H1 (cell line): ENCODE measurements around the gene OTUB1. TPM values are rescaled to one million over a fixed set of nuclear protein-coding genes. Genes with fewer than 3 reads are reported as not detected.

Source experiments
- CTCF ChIA-PET: fragments of 300-600 bp; sonication (Branson Sonifier 250); formaldehyde crosslinking; loops from one replicate; lab custom pipeline; 2021; ENCODE audit not compliant: partially characterized antibody; lab: Charles Lee
- POLR2A ChIA-PET: fragments of 300-600 bp; sonication (Branson Sonifier 250); formaldehyde crosslinking; loops from one replicate; lab custom pipeline; 2021; ENCODE audit warnings: inconsistent platforms; ENCODE audit not compliant: partially characterized antibody; lab: Charles Lee
- DNase-seq, 2 experiments: peaks; one replicate each; pipeline versions ENCODE4 v3.0.0 to v3.0.0-alpha.2; 2010 to 2022; ENCODE audit warnings: low spot score in 2 of 2, low read depth in 1 of 2, mixed read lengths in 1 of 2
- FAIRE-seq: peaks from 2 replicates; lab custom pipeline; 2011; peaks lifted over from hg19 to GRCh38; lab: Jason Lieb, UNC
- H2AFZ ChIP-seq: 2 replicates; pipeline ENCODE4 v1.8.1; 2012; ENCODE audit warnings: low read length, inconsistent platforms
- H2AK5ac ChIP-seq: 2 replicates; pipeline ENCODE4 v1.6.1; 2013; ENCODE audit warnings: low read depth, low read length
- H2BK120ac ChIP-seq: replicated peaks from 2 replicates; pipeline ENCODE3; 2013; ENCODE audit warnings: low read depth, low read length, inconsistent platforms
- H2BK12ac ChIP-seq: 2 replicates; pipeline ENCODE4 v1.6.1; 2013; ENCODE audit warnings: low read depth, low read length
- H2BK15ac ChIP-seq: 2 replicates; pipeline ENCODE4 v1.6.1; 2013; ENCODE audit warnings: low read length
- H2BK20ac ChIP-seq: 2 replicates; pipeline ENCODE4 v1.6.1; 2013; ENCODE audit warnings: low read length
- H2BK5ac ChIP-seq: 2 replicates; pipeline ENCODE4 v1.6.1; 2013; ENCODE audit warnings: low read depth, low read length
- H3K14ac ChIP-seq: 2 replicates; pipeline ENCODE4 v1.6.1; 2013; ENCODE audit warnings: inconsistent platforms; ENCODE audit not compliant: insufficient read length
- H3K18ac ChIP-seq: 2 replicates; pipeline ENCODE4 v1.6.1; 2013; ENCODE audit warnings: low read length; ENCODE audit errors: extremely low read depth
- H3K23ac ChIP-seq: 2 replicates; pipeline ENCODE4 v1.6.1; 2013; ENCODE audit warnings: inconsistent platforms; ENCODE audit not compliant: insufficient read length
- H3K23me2 ChIP-seq: 2 replicates; pipeline ENCODE4 v1.6.1; 2013; ENCODE audit warnings: low read depth, low read length
- H3K27ac ChIP-seq: 2 replicates; pipeline ENCODE4 v1.6.1; 2011; ENCODE audit warnings: low read depth, low read length, inconsistent platforms
- H3K27me3 ChIP-seq, 4 experiments: replicated peaks in 1 of 4; 1 replicate in 1 of 4; 2 replicates in 3 of 4; pipeline versions ENCODE4 v1.6.1 to v1.8.1; 2011 to 2013; ENCODE audit warnings: low read length in 3 of 4, mild to moderate bottlenecking in 3 of 4, inconsistent platforms in 2 of 4, mixed read lengths in 2 of 4, moderate library complexity in 1 of 4; ENCODE audit not compliant: control insufficient read depth in 3 of 4, insufficient read depth in 3 of 4; ENCODE audit errors: extremely low read depth in 1 of 4
- H3K36me3 ChIP-seq, 4 experiments: 2 replicates each; pipeline versions ENCODE4 v1.6.1 to v1.8.1; 2011 to 2013; ENCODE audit warnings: mild to moderate bottlenecking in 4 of 4, low read length in 3 of 4, moderate library complexity in 2 of 4, control low read depth in 1 of 4, inconsistent platforms in 1 of 4; ENCODE audit not compliant: insufficient read depth in 4 of 4, control insufficient read depth in 2 of 4
- H3K4ac ChIP-seq: replicated peaks from 2 replicates; pipeline ENCODE3; 2013; ENCODE audit warnings: low read length, low read depth, mixed read lengths, inconsistent platforms; ENCODE audit not compliant: insufficient read length
- H3K4me1 ChIP-seq, 4 experiments: replicated peaks in 1 of 4; 1 replicate in 1 of 4; 2 replicates in 3 of 4; pipeline versions ENCODE4 v1.6.1 to v1.8.1; 2011 to 2013; ENCODE audit warnings: low read length in 3 of 4, inconsistent platforms in 2 of 4, mixed read lengths in 1 of 4; ENCODE audit not compliant: insufficient read depth in 4 of 4, control insufficient read depth in 3 of 4
- H3K4me2 ChIP-seq, 2 experiments: 2 replicates each; pipeline versions ENCODE4 v1.6.1 to v1.8.1; 2011 to 2013; ENCODE audit warnings: low read depth in 2 of 2, low read length in 2 of 2, control low read depth in 1 of 2, inconsistent platforms in 1 of 2, mild to moderate bottlenecking in 1 of 2; ENCODE audit not compliant: insufficient read depth in 1 of 2
- H3K4me3 ChIP-seq, 4 experiments: fragments of 200-600, 300-600 bp in 1 of 4; sonication (generic), shearing (Covaris generic), sonication (Bioruptor Twin) in 1 of 4; 2 replicates each; pipeline versions ENCODE4 v1.5.1 to v1.8.1; 2011 to 2016; ENCODE audit warnings: low read length in 4 of 4, low read depth in 3 of 4, control low read depth in 2 of 4, inconsistent platforms in 2 of 4, mild to moderate bottlenecking in 2 of 4, mixed read lengths in 1 of 4, moderate library complexity in 1 of 4; ENCODE audit not compliant: insufficient read depth in 2 of 4; ENCODE audit errors: extremely low read depth in 1 of 4
- H3K56ac ChIP-seq: replicated peaks from 2 replicates; pipeline ENCODE3; 2013; ENCODE audit warnings: low read depth, mild to moderate bottlenecking, mixed read lengths, low read length, inconsistent platforms; ENCODE audit not compliant: insufficient read length
- H3K79me1 ChIP-seq: 2 replicates; pipeline ENCODE4 v1.6.1; 2013; ENCODE audit warnings: low read depth, low read length, control low read depth
- H3K79me2 ChIP-seq, 2 experiments: 2 replicates each; pipeline versions ENCODE4 v1.6.1 to v1.8.1; 2012 to 2013; ENCODE audit warnings: low read length in 2 of 2, mild to moderate bottlenecking in 2 of 2, inconsistent platforms in 1 of 2; ENCODE audit not compliant: insufficient read depth in 2 of 2, control insufficient read depth in 1 of 2
- H3K9ac ChIP-seq, 4 experiments: replicated peaks in 1 of 4; 1 replicate in 1 of 4; 2 replicates in 3 of 4; pipeline versions ENCODE4 v1.6.1 to v1.8.1; 2011 to 2013; ENCODE audit warnings: low read depth in 3 of 4, low read length in 3 of 4, control low read depth in 2 of 4, mild to moderate bottlenecking in 2 of 4, moderate library complexity in 2 of 4, inconsistent platforms in 1 of 4; ENCODE audit errors: extremely low read depth in 1 of 4
- H3K9me3 ChIP-seq, 2 experiments: 2 replicates each; pipeline versions ENCODE4 v1.6.1 to v1.8.1; 2012 to 2013; ENCODE audit warnings: mild to moderate bottlenecking in 2 of 2, moderate library complexity in 2 of 2, control low read depth in 1 of 2, inconsistent platforms in 1 of 2, low read depth in 1 of 2, low read length in 1 of 2, mixed read lengths in 1 of 2; ENCODE audit not compliant: insufficient read depth in 2 of 2
- H4K20me1 ChIP-seq, 2 experiments: replicated peaks in 1 of 2; 2 replicates each; pipeline versions ENCODE3 to v1.8.1; 2011 to 2013; ENCODE audit warnings: inconsistent platforms in 2 of 2, low read length in 2 of 2, mild to moderate bottlenecking in 1 of 2; ENCODE audit not compliant: insufficient read depth in 2 of 2, control insufficient read depth in 1 of 2
- H4K5ac ChIP-seq: 2 replicates; pipeline ENCODE4 v1.6.1; 2013; ENCODE audit warnings: low read length, low read depth, mixed read lengths, inconsistent platforms; ENCODE audit not compliant: insufficient read length
- H4K8ac ChIP-seq: 2 replicates; pipeline ENCODE4 v1.8.0; 2013; ENCODE audit warnings: mild to moderate bottlenecking, moderate library complexity, low read length, inconsistent platforms; ENCODE audit not compliant: insufficient read depth; ENCODE audit errors: extremely low read depth
- H4K91ac ChIP-seq: replicated peaks from 2 replicates; pipeline ENCODE3; 2013; ENCODE audit warnings: low read length, mixed read lengths, inconsistent platforms; ENCODE audit not compliant: insufficient read length
- ASH2L ChIP-seq: fragments of 200-600, 300-600 bp; sonication (generic); IDR thresholded peaks from one replicate; pipeline ENCODE4 v1.7.1; 2017; ENCODE audit warnings: low read length
- ATF2 ChIP-seq: IDR thresholded peaks from 2 replicates; pipeline ENCODE4 v1.6.1; 2012; ENCODE audit warnings: low read length, inconsistent platforms
- CEBPB ChIP-seq: IDR thresholded peaks from 2 replicates; pipeline ENCODE4 v1.6.1; 2012; ENCODE audit warnings: low read depth, low read length
- CHD2 ChIP-seq: IDR thresholded peaks from 2 replicates; pipeline ENCODE4 v1.6.1; 2012; ENCODE audit warnings: low read length, improper control_type of control experiment
- CREB1 ChIP-seq: IDR thresholded peaks from 2 replicates; pipeline ENCODE4 v1.6.1; 2012; ENCODE audit warnings: inconsistent platforms
- EGR1 ChIP-seq: IDR thresholded peaks from 2 replicates; pipeline ENCODE4 v1.6.1; 2011; ENCODE audit warnings: low read depth, low read length, borderline replicate concordance
- KDM5A ChIP-seq: fragments of 200-600 bp; IDR thresholded peaks from 2 replicates; pipeline ENCODE4 v1.7.1; 2012; ENCODE audit warnings: mild to moderate bottlenecking, low read length, inconsistent platforms, mixed read lengths
- POU5F1 ChIP-seq: IDR thresholded peaks from 2 replicates; pipeline ENCODE4 v1.6.1; 2011; ENCODE audit warnings: low read depth, mild to moderate bottlenecking, low read length, moderate library complexity
- SRF ChIP-seq: IDR thresholded peaks from 2 replicates; pipeline ENCODE4 v1.6.1; 2011; ENCODE audit warnings: mild to moderate bottlenecking, low read depth, low read length, moderate library complexity
- WGBS, 2 experiments: shearing (Covaris generic) in 1 of 2; methylation state at CpG; one replicate each; pipeline versions ENCODE4 v1.1.6 to v1.1.7; 2013 to 2015; ENCODE audit warnings: low lambda C conversion rate in 2 of 2, mixed read lengths in 2 of 2, inconsistent platforms in 1 of 2, low coverage in 1 of 2, missing lambda C conversion rate in 1 of 2; ENCODE audit not compliant: insufficient replicate concordance in 2 of 2, insufficient coverage in 1 of 2, insufficient read length in 1 of 2; ENCODE audit errors: extremely low coverage in 1 of 2, missing lambda C conversion rate in 1 of 2; 5-methylcytosine and 5-hydroxymethylcytosine counted together
- polyA plus RNA-seq, 7 experiments: library from polyadenylated mRNA; depleted of rRNA in 3 of 7; stranded (reverse) in 5 of 7; unstranded in 2 of 7; fragments of >200 nt in 5 of 7; fragments of 200-250 nt in 2 of 7; gene quantifications; 1 replicate in 5 of 7; 2 replicates in 1 of 7; 4 replicates in 1 of 7; pipeline versions ENCODE4 v1.2.1 to v1.2.3, GENCODE V29; 2011 to 2013; ENCODE audit warnings: missing spikeins in 2 of 7, mixed read lengths in 2 of 7
- total RNA-seq: library from RNA; stranded (reverse); fragmentation: NEBNext Ultra II Directional; extraction: Animal tissue kit (Norgen Biotek cat#: 25700); gene quantifications from 2 replicates; pipeline ENCODE4 v1.2.1, GENCODE V29; 2021

Gene OTUB1
- total and polyA plus RNA-seq, 2 of the 8 experiments (the other 6 are each of a cell fraction or from before 2014, with no cell fraction given): 110 to 274 TPM

GRCh38 chr11:64009710-64010109 lies 23.5 kb downstream of the OTUB1 start:
- Histone ChIP-seq H3K14ac (no peak overlapping the region), H3K23ac (no peak overlapping the region), H4K5ac (no peak overlapping the region), H3K4me3 (no peak overlapping the region), H3K23me2 (peaks cover 21% of the 10 kb centered on the region; the same call in 1 of the 2 replicates), H3K4me1 (peaks cover 0 to 15% (median 8%) of the 10 kb centered on the region in 4 experiments; a peak in 5 of 7 replicates), H2BK120ac (no peak overlapping the region), H3K36me3 (no peaks in the 10 kb centered on the region), H2BK20ac (no peak overlapping the region), H3K27ac (no peak overlapping the region), H2BK12ac (no peak overlapping the region), H3K9ac (no peak overlapping the region), H3K18ac (no peak overlapping the region), H2BK5ac (no peak overlapping the region), H3K4me2 (no peak overlapping the region), H2AFZ (no peak overlapping the region), H4K8ac (no peak overlapping the region), H3K79me2 (no peaks in the 10 kb centered on the region), H2AK5ac (no peak overlapping the region), H4K91ac (no peak overlapping the region), H2BK15ac (no peak overlapping the region), H4K20me1 (peaks cover 1 to 2% of the 10 kb centered on the region in 2 experiments), H3K79me1 (no peaks in the 10 kb centered on the region; the same call in 1 of the 2 replicates), H3K4ac (no peak overlapping the region), H3K27me3 (peaks cover 28 to 93% (median 77%) of the 10 kb centered on the region in 4 experiments), H3K9me3 (peaks cover 0 to 6% of the 10 kb centered on the region in 2 experiments; a peak in 1 of 4 replicates), H3K56ac (no peak overlapping the region)
- ChIA-PET CTCF (interaction anchor here (0.9 to 6.3 kb wide), 4 partner anchors 7 to 11 kb away, joined by 3 to 43 read pairs (median 12); no protein-coding TSS in a partner anchor), POLR2A (no interaction called here)
- DNase-seq (no peak), FAIRE-seq (no peak)
- TF ChIP-seq KDM5A (no peak), EGR1 (no peak), CREB1 (no peak), POU5F1 (no peak), CEBPB (no peak), CHD2 (no peak), ASH2L (no peak), SRF (no peak), ATF2 (no peak)
- WGBS, 2 experiments: 94% methylated on average over 8 of the region's 8 CpGs; no CpG with 5 or more reads in 1 of the 2 experiments
